Measurements from ENCODE around the gene TUBB1.

Gene TUBB1

DNA sequence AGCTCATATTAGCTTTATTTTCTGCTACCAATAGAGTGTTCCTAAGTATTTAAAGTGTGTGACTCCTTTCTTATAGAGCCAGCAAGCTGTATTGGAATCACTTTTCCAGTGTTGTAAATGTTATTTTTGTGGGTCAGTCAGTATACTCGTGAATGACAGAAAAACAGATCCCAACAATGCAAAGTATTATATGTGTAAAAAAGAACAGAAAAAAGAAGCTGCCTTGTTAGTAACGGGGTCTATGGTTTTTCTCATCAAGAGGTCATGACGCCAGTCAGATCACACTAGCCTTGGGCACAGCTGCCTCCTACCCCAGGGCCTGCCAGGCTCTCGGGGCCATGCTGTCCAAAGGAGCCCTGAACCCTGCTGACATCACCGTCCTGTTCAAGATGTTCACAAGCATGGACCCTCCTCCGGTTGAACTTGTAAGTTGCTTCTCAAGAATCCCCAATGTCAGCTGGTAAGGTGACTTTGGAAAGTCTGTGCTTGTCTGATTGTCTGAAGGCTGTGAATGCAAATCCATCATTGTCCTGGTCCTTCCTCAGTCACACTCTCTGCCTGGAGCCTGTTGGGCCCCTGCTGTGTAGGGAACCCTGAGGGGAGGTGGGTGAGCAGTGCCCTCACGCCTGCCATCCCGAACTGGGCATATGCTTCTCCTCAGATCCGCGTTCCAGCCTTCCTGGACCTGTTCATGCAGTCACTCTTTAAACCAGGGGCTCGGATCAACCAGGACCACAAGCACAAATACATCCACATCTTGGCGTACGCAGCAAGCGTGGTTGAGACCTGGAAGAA is 28.4 kb upstream of the TUBB1 start:
- DNase-seq (ENCODE audit: low spot score): no peak

DNA sequence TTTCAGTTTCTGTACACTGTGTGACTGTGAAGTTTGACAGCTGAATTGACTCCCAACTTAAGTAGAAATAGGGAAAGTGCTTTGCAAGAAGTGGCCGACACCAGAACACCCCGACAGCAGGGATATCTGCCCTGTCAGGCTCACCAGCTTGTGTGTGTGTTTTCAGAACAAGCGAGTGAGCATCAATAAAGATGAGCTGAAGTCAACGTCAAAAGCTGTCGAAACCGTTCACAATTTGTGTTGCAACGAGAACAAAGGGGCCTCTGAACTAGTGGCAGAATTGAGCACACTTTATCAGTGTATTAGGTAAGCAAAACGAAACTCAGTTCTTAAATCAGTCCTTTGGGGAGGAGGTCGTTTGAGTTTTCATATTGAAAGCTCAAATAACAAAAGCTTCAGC is 27.5 kb upstream of the TUBB1 start:
- peak; percentile 74 for DNase-seq (ENCODE audit: low spot score)

DNA sequence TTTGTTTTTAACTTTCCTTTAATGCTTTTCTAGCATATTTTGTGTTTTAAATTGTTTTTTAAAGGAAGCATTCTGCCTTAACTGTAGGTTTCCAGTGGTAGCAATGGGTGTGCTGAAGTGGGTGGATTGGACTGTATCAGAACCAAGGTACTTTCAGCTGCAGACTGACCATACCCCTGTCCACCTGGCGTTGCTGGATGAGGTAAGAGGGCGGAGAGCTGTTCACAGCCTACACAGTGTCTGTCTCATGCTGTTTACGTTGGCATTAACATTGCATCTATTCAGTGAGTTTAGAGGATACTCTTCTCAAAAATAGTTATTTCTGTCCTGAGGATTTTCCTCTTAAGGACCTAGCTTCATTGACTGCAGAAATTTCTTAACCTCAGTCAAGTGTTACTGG is 26.3 kb upstream of the TUBB1 start:
- no peak for DNase-seq (ENCODE audit: low spot score)

DNA sequence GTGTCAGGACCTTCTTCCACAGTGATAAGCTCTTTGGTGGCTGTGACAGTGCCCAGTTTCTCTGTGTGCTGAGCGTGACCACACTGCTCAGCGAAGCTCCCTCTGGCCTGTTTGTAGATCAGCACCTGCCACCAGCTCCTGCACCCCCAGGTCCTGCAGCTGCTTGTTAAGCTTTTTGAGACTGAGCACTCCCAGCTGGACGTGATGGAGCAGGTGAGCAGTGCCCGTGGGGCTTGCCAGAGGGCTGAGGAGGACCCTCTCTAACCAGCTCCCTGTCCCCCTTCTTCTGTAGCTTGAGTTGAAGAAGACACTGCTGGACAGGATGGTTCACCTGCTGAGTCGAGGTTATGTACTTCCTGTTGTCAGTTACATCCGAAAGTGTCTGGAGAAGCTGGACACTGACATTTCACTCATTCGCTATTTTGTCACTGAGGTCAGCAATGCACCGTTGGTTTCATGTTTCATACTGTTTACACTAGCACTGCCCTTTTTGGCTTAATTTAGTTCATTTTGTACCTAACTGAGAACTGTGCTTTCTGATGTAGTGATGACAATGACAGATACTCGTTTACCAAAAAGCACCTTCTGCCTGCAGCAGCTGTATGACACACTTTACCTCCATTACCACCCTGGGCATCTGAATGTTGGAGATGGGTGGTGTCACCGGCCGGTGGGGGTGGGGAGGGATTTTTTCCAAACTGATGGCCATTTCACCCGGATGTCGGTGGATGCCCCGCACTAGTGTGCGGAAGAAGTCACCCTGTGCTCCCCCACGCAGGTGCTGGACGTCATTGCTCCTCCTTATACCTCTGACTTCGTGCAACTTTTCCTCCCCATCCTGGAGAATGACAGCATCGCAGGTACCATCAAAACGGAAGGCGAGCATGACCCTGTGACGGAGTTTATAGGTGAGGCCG is 25.6 kb upstream of the TUBB1 start:
- DNase-seq (ENCODE audit: low spot score): no peak

DNA sequence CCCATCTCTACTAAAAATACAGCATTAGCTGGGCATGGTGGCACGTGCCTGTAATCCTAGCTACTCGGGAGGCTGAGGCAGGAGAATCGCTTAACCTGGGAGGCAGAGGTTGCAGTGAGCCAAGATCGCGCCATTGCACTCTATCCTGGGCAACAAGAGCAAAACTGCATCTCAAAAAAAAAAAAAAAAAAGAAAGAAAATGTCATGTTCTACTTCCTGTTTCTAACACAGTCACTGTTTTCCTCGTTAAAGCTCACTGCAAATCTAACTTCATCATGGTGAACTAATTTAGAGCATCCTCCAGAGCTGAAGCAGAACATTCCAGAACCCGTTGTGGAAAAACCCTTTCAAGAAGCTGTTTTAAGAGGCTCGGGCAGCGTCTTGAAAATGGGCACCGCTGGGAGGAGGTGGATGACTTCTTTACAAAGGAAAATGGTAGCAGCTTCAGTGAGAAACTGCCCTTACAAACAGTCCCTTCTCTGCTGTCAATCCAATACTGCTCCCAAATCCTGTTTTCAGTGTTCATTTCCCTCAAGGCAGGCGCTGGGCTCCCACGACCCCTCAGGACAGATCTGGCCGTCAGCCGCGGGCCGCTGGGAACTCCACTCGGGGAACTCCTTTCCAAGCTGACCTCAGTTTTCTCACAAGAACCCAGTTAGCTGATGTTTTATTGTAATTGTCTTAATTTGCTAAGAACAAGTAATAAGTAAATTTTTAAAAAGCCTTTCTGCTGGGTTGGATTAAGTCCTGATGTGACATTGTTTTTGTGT is 24.7 kb upstream of the TUBB1 start:
- no peak for DNase-seq (ENCODE audit: low spot score)

DNA sequence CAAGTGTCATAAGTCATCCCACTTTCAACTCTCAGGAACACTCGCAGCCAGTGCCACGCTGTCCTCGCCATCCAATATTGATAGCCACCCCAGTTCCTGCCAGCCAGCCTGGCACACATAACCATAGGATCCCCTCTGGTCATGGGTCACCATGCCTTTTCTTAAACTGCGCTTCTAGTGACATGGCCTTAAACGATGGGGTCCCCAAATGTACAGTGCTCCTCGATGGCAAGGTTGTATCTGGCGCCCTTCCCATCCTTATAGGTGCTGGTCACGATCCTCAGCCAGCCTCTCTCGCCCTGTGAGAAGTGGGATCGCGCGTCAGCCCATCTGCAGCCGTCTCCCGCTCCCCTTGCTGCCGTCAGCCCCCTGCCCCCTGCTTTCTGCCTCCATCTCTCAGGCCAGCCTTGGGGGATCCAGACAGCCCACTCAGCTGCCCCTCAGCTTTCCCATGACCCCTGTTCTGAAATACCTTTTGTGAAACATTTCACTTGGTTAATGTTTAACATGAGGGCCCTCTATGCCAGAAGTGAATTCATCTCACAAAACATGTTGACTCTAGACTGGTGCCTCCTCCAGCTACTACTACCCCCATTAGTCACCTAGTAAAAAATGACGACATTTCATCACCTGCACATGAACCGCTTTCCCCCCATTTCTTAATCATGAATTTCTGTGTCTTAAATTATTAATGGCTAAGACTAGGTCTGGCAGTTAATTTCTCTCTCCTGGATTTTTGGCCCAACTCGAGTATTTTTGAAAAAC is 23.6 kb upstream of the TUBB1 start:
- peak; percentile 81 for DNase-seq (ENCODE audit: low spot score)

DNA sequence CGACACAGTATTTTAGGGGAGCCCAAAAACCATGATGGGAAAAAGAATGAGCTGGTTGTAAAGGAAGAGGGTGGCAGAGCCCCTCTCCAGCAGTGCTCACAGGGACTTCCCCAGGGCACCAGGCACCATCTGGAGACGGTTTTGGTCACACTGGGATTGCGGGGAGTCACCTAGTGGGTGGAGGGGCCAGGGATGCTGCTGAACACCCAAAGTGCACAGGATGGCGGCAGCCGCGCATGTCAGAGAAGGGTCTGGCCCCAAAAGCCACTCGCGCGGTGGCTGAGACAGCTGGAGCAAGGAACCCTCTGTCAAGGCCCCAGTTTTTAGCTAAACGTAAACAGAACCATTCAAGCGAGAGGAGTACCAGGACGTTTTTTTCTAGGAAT is 23.0 kb upstream of the TUBB1 start:
- DNase-seq (ENCODE audit: low spot score): no peak

DNA sequence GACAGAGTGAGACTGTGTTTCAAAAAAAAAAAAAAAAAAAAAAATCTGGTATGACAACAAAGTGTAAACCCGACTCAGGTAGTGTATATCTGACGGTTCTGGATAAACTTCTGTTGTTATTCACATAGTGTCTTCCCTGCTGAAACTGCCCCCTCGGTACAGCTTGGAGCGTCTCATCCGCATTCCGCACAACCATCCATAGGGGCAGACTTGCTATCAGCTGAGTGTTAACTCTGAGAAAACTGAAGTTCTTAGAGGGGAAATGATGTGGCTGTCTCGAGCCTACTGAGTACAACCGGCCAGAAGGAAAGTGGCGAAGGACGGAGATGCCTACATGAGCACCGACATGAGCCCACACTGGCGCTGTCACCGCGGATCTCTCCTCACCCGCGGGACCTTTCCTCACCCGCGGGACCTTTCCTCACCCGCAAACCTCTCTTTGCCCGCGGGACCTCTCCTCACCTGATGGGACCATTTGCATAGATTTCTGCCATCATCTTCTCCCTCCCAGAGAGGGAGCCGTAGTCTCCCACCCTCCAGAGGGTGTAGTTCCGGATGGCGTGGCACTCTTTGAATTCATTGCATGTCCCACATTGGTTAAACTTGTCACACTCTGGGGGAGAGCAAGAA is 22.0 kb upstream of the TUBB1 start:
- no peak for DNase-seq (ENCODE audit: low spot score)

DNA sequence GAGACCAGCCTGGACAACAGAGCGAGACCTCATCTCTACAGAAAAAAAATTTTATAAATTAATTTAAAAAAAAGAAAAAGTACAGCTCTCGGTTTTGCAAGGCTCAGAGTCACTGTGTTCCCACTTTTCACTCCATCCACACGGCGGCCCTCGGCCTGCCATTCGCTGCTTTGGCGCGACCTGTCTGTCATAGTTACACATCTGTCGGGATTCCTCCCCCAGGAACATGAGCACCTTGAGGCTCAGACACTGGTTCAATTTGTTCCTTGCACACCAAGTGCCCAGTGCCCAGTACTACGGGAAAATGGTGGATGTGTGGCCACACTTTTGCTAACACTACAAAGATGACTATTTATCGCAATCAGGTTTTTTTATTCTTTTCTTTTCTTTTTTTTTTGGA is 20.6 kb upstream of the TUBB1 start:
- DNase-seq (ENCODE audit: low spot score): no peak

DNA sequence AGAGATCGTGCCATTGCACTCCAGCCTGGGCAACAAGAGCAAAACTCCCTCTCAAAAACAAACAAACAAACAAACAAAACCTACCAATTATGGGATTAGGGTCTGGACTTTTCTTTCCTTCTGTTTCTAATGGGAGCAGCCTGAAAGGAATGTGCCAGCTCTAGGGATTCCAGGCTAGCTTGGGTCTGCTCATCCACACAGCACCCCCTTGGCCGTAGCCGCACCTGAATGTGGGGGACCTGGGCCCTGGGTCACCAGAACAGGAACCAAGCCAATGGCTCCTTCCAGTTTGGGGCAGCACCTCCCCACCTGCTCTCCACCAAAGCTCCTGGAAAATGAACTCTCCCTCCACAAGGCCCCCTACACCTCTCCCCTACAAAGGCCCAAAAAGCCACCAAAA is 18.9 kb upstream of the TUBB1 start:
- no peak for DNase-seq (ENCODE audit: low spot score)

DNA sequence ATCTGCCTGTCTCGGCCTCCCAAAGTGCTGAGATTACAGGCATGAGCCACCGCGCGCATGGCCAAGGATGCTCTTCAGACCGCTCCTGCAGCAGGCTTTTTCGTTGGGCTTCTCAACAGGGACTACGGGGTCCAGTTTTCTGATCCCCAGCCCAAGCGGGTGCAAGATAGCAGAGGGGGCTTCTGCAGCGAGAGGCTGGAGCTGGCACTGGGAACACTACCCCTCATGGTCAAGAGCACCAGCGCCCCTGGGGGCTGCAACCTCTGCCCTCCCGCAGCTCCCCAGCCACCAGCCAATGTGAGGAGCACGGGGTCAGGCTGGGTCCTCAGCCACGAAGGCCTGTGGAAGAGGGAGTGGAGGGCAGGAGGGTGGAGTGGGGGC is 18.2 kb upstream of the TUBB1 start:
- no peak for DNase-seq (ENCODE audit: low spot score)

DNA sequence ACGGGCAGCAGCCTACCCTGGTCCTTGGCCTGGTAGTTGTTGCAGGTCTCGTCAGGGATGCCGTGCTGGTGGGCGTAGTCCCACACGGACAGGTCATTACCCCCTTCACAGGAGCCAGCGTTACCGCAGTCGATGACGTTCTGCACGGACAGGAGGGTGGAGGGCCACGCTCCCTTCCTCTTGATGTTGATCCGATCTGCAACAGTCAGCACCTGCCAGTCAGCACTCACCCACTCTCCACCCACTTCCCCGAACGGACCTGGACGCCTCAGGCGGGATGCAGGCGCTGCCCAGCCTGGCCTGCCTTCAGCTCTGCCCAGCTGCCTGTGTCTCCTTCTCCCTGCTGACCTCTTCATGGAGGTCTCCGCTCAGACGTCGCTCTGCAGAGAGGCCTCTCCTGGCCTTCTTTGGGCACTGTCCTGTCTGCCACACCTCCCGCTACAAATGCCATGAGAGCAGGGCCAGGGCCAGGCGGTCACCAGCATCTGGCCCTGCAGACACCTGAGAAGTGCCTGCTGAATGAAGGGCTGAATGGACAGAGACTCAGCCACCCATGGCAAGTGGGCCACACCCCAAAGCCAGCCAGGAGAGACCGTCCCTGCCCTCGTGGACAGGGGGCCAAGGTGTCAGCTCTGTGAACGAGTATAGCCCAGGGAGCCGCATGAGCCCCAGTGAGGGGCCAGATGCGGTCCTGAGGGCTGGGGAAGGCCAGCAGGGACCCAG is 17.6 kb upstream of the TUBB1 start:
- no peak for DNase-seq (ENCODE audit: low spot score)

DNA sequence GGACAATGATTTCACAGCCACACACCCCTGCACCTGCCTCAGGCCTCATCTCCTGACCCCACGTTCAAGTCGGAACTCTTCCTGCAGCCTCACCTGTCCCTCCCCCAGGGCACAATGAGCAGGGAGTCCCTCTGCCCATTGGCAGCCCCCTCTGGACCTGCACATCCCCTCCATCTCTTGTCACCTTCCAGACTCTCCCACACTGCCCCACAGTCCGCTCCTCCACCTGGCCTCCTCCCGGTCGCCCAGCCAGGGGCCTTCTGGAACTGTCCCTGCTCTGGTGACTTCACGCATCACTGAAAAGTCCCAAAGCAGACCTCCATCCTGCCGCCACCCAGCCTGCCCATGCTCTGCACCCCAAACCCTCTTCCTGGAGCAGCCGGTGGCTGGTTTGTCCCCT is 16.8 kb upstream of the TUBB1 start:
- no peak for DNase-seq (ENCODE audit: low spot score)

DNA sequence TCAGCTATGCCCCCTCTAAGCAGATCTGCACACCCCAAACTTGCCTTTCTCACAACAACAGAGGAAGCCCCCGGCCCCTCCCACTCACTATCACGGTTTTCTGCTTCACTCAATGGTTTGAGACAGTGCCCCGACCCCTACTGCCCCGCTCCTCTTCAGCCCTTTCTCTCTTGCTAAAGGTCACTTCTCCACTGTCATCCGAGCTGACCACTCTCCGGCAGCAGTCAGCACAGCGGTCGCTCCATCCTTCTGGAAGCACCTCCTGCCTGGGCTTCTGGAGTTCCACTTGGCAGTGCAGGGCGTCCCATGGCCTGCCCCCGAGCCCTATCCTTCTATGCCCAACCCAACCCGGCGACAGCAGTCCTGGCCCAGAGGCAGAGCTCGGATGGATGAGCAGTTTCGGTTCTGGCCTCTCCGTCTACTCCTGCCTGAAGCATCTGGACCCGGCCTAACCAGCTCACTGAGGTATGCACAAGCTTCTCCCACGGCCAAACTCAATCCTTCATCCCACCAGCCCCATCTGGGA is 16.3 kb upstream of the TUBB1 start:
- DNase-seq (ENCODE audit: low spot score): no peak

DNA sequence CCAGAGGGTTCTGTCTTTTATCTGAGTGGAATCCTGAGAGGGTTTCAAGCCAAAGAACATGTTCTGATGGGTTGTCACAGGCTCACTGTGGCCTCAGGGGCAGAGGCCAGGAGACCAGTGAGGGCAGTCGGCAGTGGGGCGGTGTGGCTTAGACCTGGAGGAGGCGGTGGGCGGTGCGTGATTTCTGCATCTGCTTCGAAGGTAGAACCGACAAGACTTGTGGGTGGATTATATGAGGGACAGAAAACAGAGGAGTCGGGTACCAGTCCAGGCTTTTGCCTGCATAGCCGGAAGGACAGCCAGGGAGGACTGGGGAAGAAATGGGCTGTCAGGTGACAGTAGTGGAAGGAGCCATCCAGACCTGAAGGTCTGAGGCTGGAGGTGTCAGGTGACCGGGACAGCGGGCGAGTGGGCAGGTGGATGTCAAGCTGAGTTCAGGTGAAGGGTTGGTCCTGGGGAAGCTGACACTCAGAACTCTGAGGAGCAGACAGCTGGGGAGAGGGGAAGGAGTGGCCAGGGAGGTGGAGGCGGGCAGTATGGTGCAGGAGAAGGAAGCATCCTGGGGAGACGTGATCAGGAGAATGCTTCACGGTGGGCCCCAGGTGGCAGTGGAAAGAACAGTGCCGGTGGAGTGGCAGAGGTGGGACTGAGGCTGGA is 15.3 kb upstream of the TUBB1 start:
- no peak for DNase-seq (ENCODE audit: low spot score)

DNA sequence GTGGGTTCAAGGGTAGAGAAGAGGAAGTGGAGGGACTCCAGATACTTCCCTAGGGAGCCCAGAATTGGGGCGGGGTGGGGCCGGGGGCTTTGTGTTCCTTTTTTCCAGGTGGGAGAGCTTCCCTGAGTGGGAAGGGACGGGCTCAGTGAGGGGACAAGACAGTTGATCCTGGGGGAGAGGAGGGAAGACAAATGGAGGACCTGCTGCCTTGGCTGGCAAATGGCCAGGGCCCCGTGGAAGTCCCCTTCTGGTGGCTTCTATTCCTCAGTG is 14.8 kb upstream of the TUBB1 start:
- DNase-seq (ENCODE audit: low spot score): no peak

DNA sequence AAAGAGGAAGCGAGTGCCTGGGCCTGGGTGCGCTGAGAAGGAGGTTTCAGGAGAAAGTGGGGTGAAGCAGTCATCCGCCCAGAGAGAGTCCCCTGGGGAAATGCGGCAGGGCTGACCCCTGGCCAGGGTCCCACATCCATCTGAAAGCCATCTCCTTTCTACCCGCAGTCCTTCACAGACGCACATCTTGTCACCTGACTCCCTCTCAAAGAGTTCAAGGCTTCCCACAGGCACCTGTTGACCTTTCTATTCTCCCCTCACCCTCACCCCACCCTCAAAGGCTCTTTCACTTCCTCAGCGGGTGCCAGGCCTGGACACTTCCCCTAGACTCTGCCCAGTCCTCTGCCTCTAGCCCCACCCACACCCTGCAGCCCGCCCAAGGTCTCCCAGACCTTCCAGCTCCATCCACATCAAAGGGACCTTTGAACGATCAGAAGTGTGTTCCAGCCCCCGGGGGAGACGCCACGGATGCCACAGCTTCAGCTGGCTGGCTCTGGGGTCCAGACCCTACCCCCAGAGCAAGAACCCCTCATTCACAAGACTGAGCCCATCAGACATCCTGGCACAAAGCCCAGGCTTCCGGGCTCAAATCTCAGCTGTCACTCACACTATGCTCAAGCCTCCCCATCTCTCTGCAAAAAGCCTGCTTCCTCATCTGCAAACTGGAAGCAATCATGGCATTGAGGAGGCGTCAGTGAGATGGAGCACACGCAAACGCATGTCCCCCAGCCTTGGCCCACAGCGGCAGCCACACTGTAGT is 14.3 kb upstream of the TUBB1 start:
- no peak for DNase-seq (ENCODE audit: low spot score)

DNA sequence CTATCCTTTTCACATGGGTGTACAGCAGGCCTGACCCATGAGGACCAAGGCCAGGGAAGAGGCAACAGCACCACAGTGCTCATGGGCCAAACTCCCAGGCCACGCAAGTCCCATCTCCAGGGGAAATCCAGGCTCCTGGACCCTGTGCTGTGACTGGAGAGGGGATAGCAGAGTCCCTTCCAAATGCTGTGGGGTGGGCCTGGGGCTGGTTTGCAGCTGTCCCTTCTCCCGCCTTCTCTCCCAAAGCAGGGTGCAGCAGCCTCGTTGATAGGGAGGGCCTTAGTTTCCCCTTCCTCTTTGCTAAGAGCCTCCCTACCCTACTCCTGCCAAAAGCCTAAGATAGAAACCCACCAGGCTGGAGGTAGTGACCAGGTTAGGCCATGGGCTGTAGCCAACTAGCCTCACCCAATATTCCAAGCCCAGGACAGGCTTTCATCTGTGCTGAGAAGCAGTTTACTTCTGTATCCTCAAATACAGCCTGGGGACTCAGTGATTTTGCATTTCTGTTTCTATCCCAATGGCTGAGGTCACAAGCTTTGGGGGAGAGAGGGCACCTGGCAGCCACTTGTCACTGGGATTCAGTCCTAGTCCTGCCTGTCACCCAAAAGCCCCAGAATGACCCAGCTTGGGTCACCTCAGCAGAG is 13.6 kb upstream of the TUBB1 start:
- DNase-seq (ENCODE audit: low spot score): no peak
